ENCODE measurements around the gene FOXRED2.

FOXRED2 gene

GRCh38 chr22:36449596-36450175, 57.2 kb downstream of the FOXRED2 start:
- no peak for DNase-seq (ENCODE audit: low spot score)

- no peak for DNase-seq (ENCODE audit: low spot score)
These were observed 59.2 kb downstream of the FOXRED2 start for GRCh38 chr22:36447632-36448031.

- no peak for DNase-seq (ENCODE audit: low spot score)
These were observed 61.6 kb downstream of the FOXRED2 start for GRCh38 chr22:36445158-36445668.

- no peak for DNase-seq (ENCODE audit: low spot score)
These were observed 63.6 kb downstream of the FOXRED2 start for GRCh38 chr22:36443198-36443770.

GRCh38 chr22:36442506-36443197, 64.2 kb downstream of the FOXRED2 start:
- DNase-seq (ENCODE audit: low spot score): no peak

GRCh38 chr22:36440429-36441002, 66.3 kb downstream of the FOXRED2 start:
- no peak for DNase-seq (ENCODE audit: low spot score)

- no peak for DNase-seq (ENCODE audit: low spot score)
These were observed 67.2 kb downstream of the FOXRED2 start for GRCh38 chr22:36439481-36440271.
